SK-N-MC (cell line): Measurements from ENCODE around the gene ATG4B.

Experiments
- EZH2 ChIP-seq: fragments of 200-600 bp; sonication (generic); IDR thresholded peaks from one replicate; pipeline ENCODE4 v1.6.1; 2017; ENCODE audit warnings: antibody characterized with exemption
- POLR2AphosphoS5 ChIP-seq: IDR thresholded peaks from 2 replicates; pipeline ENCODE4 v1.6.1; 2012; ENCODE audit warnings: mild to moderate bottlenecking, low read depth, low read length, borderline replicate concordance

DNA sequence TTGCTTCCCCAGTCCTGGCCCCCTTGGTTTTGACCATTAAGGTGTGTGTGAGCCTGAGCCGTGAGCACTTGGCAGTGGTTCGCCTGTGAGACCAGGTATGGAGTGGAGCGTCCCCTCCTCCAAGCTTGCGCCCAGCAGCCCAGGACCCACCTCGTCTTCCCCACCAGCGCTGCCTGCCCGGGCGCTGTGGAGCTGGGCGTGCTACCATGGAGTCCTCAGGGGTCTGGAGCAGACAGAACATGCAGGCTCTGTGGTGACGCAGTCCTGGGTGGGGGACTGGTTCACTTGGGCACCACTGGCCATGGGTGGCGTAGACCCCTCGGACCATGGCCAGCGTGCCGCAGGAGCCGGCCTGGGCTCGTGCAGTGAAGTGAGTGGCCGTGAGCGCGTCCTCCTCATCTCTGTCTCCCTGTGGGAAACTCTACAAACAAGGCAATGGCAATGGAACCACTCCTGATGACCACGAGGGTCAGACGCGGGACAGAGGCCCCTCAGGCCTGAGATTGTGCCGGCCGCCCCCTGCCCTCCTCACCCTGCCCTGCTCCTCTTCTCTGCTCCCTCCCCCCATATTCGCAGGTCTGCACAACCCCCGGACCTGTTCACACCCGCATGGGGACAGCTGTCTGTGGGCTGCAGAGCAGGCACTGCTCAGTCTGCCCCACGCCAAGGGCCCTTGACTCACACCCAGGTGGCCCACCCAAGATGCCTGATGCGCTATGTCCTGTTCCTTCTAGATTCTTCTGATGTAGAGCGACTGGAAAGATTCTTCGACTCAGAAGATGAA is 34.2 kb downstream of the ATG4B start:
- TF ChIP-seq POLR2AphosphoS5 (no peak), EZH2 (no peak)
